Measurements from ENCODE around the gene SEMG2. TPM values are rescaled to one million over a fixed set of nuclear protein-coding genes. Genes with fewer than 3 reads are reported as not detected.

SEMG2 gene
- total and polyA plus RNA-seq, 9 of the 15 experiments (the other 6 are each of a cell fraction or from before 2014, with no cell fraction given) = not detected

DNA sequence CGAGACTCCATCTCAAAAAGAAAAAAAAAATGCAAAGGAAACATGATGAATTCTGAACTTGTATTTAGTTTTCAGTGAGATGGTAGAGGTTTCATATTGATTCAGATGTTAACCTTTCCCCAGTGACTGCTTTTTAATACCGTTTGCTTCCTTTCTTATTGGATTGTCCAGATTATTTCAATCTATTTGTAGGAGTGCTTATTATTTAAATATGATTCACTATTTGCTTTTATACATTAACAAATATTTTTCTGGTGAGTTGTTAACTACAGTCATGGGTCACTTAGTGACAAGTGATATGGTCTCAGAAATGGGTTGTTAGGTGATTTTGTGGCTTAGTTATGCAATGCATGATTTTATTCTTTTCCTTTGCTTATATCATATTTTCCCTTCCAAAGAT is 38.1 kb upstream of the SEMG2 start (continued):
- TF ChIP-seq KAT8 (IDR thresholded peaks at IDR 0.05; ENCODE audit: low read depth) (no peak), PHB2 (IDR thresholded peaks at IDR 0.05; ENCODE audit: low read depth) (no peak), PTBP1 (IDR thresholded peaks at IDR 0.05; ENCODE audit: low read depth, low read length) (no peak)
- TF ChIP-seq, protein P1, sequence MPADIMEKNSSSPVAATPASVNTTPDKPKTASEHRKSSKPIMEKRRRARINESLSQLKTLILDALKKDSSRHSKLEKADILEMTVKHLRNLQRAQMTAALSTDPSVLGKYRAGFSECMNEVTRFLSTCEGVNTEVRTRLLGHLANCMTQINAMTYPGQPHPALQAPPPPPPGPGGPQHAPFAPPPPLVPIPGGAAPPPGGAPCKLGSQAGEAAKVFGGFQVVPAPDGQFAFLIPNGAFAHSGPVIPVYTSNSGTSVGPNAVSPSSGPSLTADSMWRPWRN (IDR thresholded peaks at IDR 0.05; ENCODE audit: low read depth) = no peak
- TF ChIP-seq, protein P2, sequence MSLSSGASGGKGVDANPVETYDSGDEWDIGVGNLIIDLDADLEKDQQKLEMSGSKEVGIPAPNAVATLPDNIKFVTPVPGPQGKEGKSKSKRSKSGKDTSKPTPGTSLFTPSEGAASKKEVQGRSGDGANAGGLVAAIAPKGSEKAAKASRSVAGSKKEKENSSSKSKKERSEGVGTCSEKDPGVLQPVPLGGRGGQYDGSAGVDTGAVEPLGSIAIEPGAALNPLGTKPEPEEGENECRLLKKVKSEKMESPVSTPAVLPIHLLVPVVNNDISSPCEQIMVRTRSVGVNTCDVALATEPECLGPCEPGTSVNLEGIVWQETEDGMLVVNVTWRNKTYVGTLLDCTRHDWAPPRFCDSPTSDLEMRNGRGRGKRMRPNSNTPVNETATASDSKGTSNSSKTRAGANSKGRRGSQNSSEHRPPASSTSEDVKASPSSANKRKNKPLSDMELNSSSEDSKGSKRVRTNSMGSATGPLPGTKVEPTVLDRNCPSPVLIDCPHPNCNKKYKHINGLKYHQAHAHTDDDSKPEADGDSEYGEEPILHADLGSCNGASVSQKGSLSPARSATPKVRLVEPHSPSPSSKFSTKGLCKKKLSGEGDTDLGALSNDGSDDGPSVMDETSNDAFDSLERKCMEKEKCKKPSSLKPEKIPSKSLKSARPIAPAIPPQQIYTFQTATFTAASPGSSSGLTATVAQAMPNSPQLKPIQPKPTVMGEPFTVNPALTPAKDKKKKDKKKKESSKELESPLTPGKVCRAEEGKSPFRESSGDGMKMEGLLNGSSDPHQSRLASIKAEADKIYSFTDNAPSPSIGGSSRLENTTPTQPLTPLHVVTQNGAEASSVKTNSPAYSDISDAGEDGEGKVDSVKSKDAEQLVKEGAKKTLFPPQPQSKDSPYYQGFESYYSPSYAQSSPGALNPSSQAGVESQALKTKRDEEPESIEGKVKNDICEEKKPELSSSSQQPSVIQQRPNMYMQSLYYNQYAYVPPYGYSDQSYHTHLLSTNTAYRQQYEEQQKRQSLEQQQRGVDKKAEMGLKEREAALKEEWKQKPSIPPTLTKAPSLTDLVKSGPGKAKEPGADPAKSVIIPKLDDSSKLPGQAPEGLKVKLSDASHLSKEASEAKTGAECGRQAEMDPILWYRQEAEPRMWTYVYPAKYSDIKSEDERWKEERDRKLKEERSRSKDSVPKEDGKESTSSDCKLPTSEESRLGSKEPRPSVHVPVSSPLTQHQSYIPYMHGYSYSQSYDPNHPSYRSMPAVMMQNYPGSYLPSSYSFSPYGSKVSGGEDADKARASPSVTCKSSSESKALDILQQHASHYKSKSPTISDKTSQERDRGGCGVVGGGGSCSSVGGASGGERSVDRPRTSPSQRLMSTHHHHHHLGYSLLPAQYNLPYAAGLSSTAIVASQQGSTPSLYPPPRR (CRISPR knock-in tag; IDR thresholded peaks at IDR 0.05; ENCODE audit: borderline replicate concordance) = no peak
- TF ChIP-seq, protein P3, sequence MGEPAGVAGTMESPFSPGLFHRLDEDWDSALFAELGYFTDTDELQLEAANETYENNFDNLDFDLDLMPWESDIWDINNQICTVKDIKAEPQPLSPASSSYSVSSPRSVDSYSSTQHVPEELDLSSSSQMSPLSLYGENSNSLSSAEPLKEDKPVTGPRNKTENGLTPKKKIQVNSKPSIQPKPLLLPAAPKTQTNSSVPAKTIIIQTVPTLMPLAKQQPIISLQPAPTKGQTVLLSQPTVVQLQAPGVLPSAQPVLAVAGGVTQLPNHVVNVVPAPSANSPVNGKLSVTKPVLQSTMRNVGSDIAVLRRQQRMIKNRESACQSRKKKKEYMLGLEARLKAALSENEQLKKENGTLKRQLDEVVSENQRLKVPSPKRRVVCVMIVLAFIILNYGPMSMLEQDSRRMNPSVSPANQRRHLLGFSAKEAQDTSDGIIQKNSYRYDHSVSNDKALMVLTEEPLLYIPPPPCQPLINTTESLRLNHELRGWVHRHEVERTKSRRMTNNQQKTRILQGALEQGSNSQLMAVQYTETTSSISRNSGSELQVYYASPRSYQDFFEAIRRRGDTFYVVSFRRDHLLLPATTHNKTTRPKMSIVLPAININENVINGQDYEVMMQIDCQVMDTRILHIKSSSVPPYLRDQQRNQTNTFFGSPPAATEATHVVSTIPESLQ (CRISPR knock-in tag; IDR thresholded peaks at IDR 0.05) = no peak
